Activated B cell treated with CpG ODN at 0.5 μM for 24 hours (primary cell): Measurements from ENCODE around the gene TMPRSS6. TPM values are rescaled to one million over a fixed set of nuclear protein-coding genes. Genes with fewer than 3 reads are reported as not detected.

ENCODE experiments used
- ATAC-seq: fragments of 200-7000 bp; cut with Tn5 transposase; one replicate; pipeline ENCODE4 v1.10.0; 2021; ENCODE audit warnings: low read depth, mild to moderate bottlenecking, moderate library complexity
- CTCF ChIA-PET: fragments of 350-600 bp; sonication (Branson Sonifier 250); formaldehyde crosslinking; loops from one replicate; lab custom pipeline; 2021; ENCODE audit warnings: antibody characterized with exemption; lab: Charles Lee
- POLR2A ChIA-PET: fragments of 350-600 bp; sonication (Branson Sonifier 250); formaldehyde crosslinking; loops from one replicate; lab custom pipeline; 2021; ENCODE audit warnings: antibody characterized with exemption; lab: Charles Lee
- DNase-seq: peaks from one replicate; pipeline ENCODE4 v3.0.0; 2022
- H3K27ac Mint-ChIP-seq: one replicate; pipeline ENCODE4 v1.8.0; 2020; ENCODE audit warnings: mixed read lengths
- H3K27me3 Mint-ChIP-seq: one replicate; pipeline ENCODE4 v1.8.0; 2021; ENCODE audit warnings: mixed read lengths
- H3K36me3 Mint-ChIP-seq: one replicate; pipeline ENCODE4 v1.8.0; 2021; ENCODE audit warnings: low read depth, mixed read lengths
- H3K4me1 Mint-ChIP-seq: one replicate; pipeline ENCODE4 v1.8.0; 2021; ENCODE audit warnings: mixed read lengths
- H3K4me3 Mint-ChIP-seq: one replicate; pipeline ENCODE4 v1.8.0; 2020; ENCODE audit warnings: mild to moderate bottlenecking, mixed read lengths
- H3K9me3 Mint-ChIP-seq: one replicate; pipeline ENCODE4 v1.8.0; 2020; ENCODE audit warnings: mixed read lengths
- CTCF ChIP-seq: fragments of 200-600 bp; IDR thresholded peaks from one replicate; pipeline ENCODE4 v1.8.0; 2022; ENCODE audit warnings: antibody characterized with exemption, mild to moderate bottlenecking
- intact Hi-C: fragments of 100-400 bp; cut with micrococcal nuclease; formaldehyde crosslinking; loops from one replicate; pipeline ENCODE4 v1.15.1; 2024
- total RNA-seq: library from RNA; stranded (reverse); gene quantifications from 2 replicates; pipeline ENCODE4 v1.2.3, GENCODE V29; 2022

Gene TMPRSS6
- total RNA-seq, 1 donor from 2014 or later: 5.4 TPM

- POLR2A ChIA-PET: no interaction called here
- Mint-ChIP-seq H3K27ac (no peak overlapping the region), H3K27me3 (peaks cover 21% of the 10 kb centered on the region), H3K4me3 (no peak overlapping the region), H3K36me3 (peaks cover 5% of the 10 kb centered on the region), H3K4me1 (no peaks in the 10 kb centered on the region), H3K9me3 (no peaks in the 10 kb centered on the region)
- CTCF ChIA-PET: interaction anchor here (0.6 kb wide), 1 partner anchor 195 kb away, joined by 3 read pairs; no protein-coding TSS in a partner anchor
- no peak for TF ChIP-seq CTCF
- intact Hi-C loops: no loop called here
- no peak for ATAC-seq
- DNase-seq: no peak
These were observed 42.1 kb downstream of the TMPRSS6 start for GRCh38 chr22:37067428-37067827.

- no peak overlapping the region for H3K27ac Mint-ChIP-seq
- DNase-seq (no peak), ATAC-seq (no peak)
- ChIA-PET POLR2A (no interaction called here), CTCF (interaction anchor here (0.7 kb wide), 1 partner anchor 250 kb away, joined by 3 read pairs; no protein-coding TSS in a partner anchor)
- H3K4me1 Mint-ChIP-seq: no peaks in the 10 kb centered on the region
- no peaks in the 10 kb centered on the region for H3K9me3 Mint-ChIP-seq
- H3K27me3 Mint-ChIP-seq: peaks cover 21% of the 10 kb centered on the region
- no peak overlapping the region for H3K4me3 Mint-ChIP-seq
- H3K36me3 Mint-ChIP-seq: peaks cover 11% of the 10 kb centered on the region
- TF ChIP-seq CTCF: no peak
- intact Hi-C loops: no loop called here
These were observed 43.6 kb downstream of the TMPRSS6 start for GRCh38 chr22:37065961-37066360.

GRCh38 chr22:37065180-37065579 lies 44.3 kb downstream of the TMPRSS6 start:
- CTCF ChIA-PET: no interaction called here
- POLR2A ChIA-PET: no interaction called here
- peaks cover 18% of the 10 kb centered on the region for H3K27me3 Mint-ChIP-seq
- no peak overlapping the region for H3K27ac Mint-ChIP-seq
- H3K4me1 Mint-ChIP-seq: no peaks in the 10 kb centered on the region
- intact Hi-C loops: no loop called here
- H3K9me3 Mint-ChIP-seq: no peaks in the 10 kb centered on the region
- peaks cover 16% of the 10 kb centered on the region for H3K36me3 Mint-ChIP-seq
- no peak overlapping the region for H3K4me3 Mint-ChIP-seq
- ATAC-seq (no peak), DNase-seq (no peak)
- TF ChIP-seq CTCF: no peak

- ATAC-seq: no peak
- DNase-seq: no peak
- POLR2A ChIA-PET: no interaction called here
- no peak overlapping the region for H3K27ac Mint-ChIP-seq
- CTCF ChIA-PET: no interaction called here
- intact Hi-C loops: no loop called here
- no peak for TF ChIP-seq CTCF
- no peaks in the 10 kb centered on the region for H3K9me3 Mint-ChIP-seq
- H3K27me3 Mint-ChIP-seq: peaks cover 12% of the 10 kb centered on the region
- no peaks in the 10 kb centered on the region for H3K4me1 Mint-ChIP-seq
- H3K36me3 Mint-ChIP-seq: peaks cover 19% of the 10 kb centered on the region
- H3K4me3 Mint-ChIP-seq: no peak overlapping the region
These were observed 45.0 kb downstream of the TMPRSS6 start for GRCh38 chr22:37064553-37064952.

GRCh38 chr22:37063431-37064420 lies 45.8 kb downstream of the TMPRSS6 start:
- no peak for TF ChIP-seq CTCF
- DNase-seq (no peak), ATAC-seq (no peak)
- no peak overlapping the region for H3K27ac Mint-ChIP-seq
- CTCF ChIA-PET: interaction anchor here (1.2 kb wide), 1 partner anchor 9 kb away, joined by 3 read pairs; no protein-coding TSS in a partner anchor
- H3K4me3 Mint-ChIP-seq: no peak overlapping the region
- H3K9me3 Mint-ChIP-seq: no peaks in the 10 kb centered on the region
- POLR2A ChIA-PET: no interaction called here
- peaks cover 25% of the 10 kb centered on the region for H3K36me3 Mint-ChIP-seq
- no peaks in the 10 kb centered on the region for H3K4me1 Mint-ChIP-seq
- peaks cover 9% of the 10 kb centered on the region for H3K27me3 Mint-ChIP-seq
- intact Hi-C loops: no loop called here
